ENCODE data around the gene C6orf47.

C6orf47 gene

GRCh38 chr6:31621320-31621939 is 39.1 kb downstream of the C6orf47 start:
- Histone ChIP-seq H3K4me3 (ENCODE audit: low read depth, low read length) (peak overlapping the region; percentile 94), H3K36me3 (ENCODE audit: insufficient read depth, low read length) (peaks cover 27% of the 10 kb centered on the region), H2AFZ (ENCODE audit: low read length, unreplicated experiment) (no peak overlapping the region), H3K79me2 (ENCODE audit: control insufficient read depth, insufficient read depth, low read length, unreplicated experiment) (peaks cover 52% of the 10 kb centered on the region), H3K27me3 (ENCODE audit: insufficient read depth, low read length) (no peaks in the 10 kb centered on the region), H3K27ac (ENCODE audit: low read depth, low read length) (peak overlapping the region; percentile 81), H3K4me1 (ENCODE audit: control insufficient read depth, insufficient read depth, low read length, unreplicated experiment) (peaks cover 7% of the 10 kb centered on the region)

GRCh38 chr6:31620586-31621319 is 39.8 kb downstream of the C6orf47 start, which contains the start of gene PRRC2A:
PRRC2A (plus strand) TSS chr6:31620715; CDS start chr6:31622790, 2,075 bp downstream.
- H3K4me3 ChIP-seq (ENCODE audit: low read depth, low read length): peak within 1 kb of the TSS; percentile 94
- H3K27me3 ChIP-seq (ENCODE audit: insufficient read depth, low read length): no peaks in the 10 kb centered on the region
- H3K36me3 ChIP-seq (ENCODE audit: insufficient read depth, low read length): peaks cover 21% of the 10 kb centered on the region
- peaks cover 7% of the 10 kb centered on the region for H3K4me1 ChIP-seq (ENCODE audit: control insufficient read depth, insufficient read depth, low read length, unreplicated experiment)
- peak within 1 kb of the TSS; percentile 64 for H2AFZ ChIP-seq (ENCODE audit: low read length, unreplicated experiment)
- H3K79me2 ChIP-seq (ENCODE audit: control insufficient read depth, insufficient read depth, low read length, unreplicated experiment): peaks cover 47% of the 10 kb centered on the region
- H3K27ac ChIP-seq (ENCODE audit: low read depth, low read length): peak within 1 kb of the TSS; percentile 98

- H3K79me2 ChIP-seq (ENCODE audit: control insufficient read depth, insufficient read depth, low read length, unreplicated experiment): peaks cover 40% of the 10 kb centered on the region
- H3K27me3 ChIP-seq (ENCODE audit: insufficient read depth, low read length): no peaks in the 10 kb centered on the region
- H3K36me3 ChIP-seq (ENCODE audit: insufficient read depth, low read length): peaks cover 13% of the 10 kb centered on the region
- peak overlapping the region; percentile 94 for H3K4me3 ChIP-seq (ENCODE audit: low read depth, low read length)
- peak overlapping the region; percentile 98 for H3K27ac ChIP-seq (ENCODE audit: low read depth, low read length)
- H3K4me1 ChIP-seq (ENCODE audit: control insufficient read depth, insufficient read depth, low read length, unreplicated experiment): peaks cover 7% of the 10 kb centered on the region
- peak overlapping the region; percentile 64 for H2AFZ ChIP-seq (ENCODE audit: low read length, unreplicated experiment)
Measured at GRCh38 chr6:31619805-31620585, 40.6 kb downstream of the C6orf47 start.

- Histone ChIP-seq H3K4me3 (ENCODE audit: low read depth, low read length) (no peak overlapping the region), H3K27me3 (ENCODE audit: insufficient read depth, low read length) (no peaks in the 10 kb centered on the region), H2AFZ (ENCODE audit: low read length, unreplicated experiment) (no peak overlapping the region), H3K79me2 (ENCODE audit: control insufficient read depth, insufficient read depth, low read length, unreplicated experiment) (peaks cover 12% of the 10 kb centered on the region), H3K27ac (ENCODE audit: low read depth, low read length) (no peak overlapping the region), H3K36me3 (ENCODE audit: insufficient read depth, low read length) (no peaks in the 10 kb centered on the region), H3K4me1 (ENCODE audit: control insufficient read depth, insufficient read depth, low read length, unreplicated experiment) (no peaks in the 10 kb centered on the region)
Measured at GRCh38 chr6:31617010-31617409, 43.6 kb downstream of the C6orf47 start.

GRCh38 chr6:31615748-31616147 is 44.8 kb downstream of the C6orf47 start:
- H3K4me3 ChIP-seq (ENCODE audit: low read depth, low read length): no peak overlapping the region
- H3K4me1 ChIP-seq (ENCODE audit: control insufficient read depth, insufficient read depth, low read length, unreplicated experiment): no peaks in the 10 kb centered on the region
- H3K79me2 ChIP-seq (ENCODE audit: control insufficient read depth, insufficient read depth, low read length, unreplicated experiment): no peaks in the 10 kb centered on the region
- H3K27me3 ChIP-seq (ENCODE audit: insufficient read depth, low read length): no peaks in the 10 kb centered on the region
- H3K27ac ChIP-seq (ENCODE audit: low read depth, low read length): no peak overlapping the region
- H3K36me3 ChIP-seq (ENCODE audit: insufficient read depth, low read length): no peaks in the 10 kb centered on the region
- no peak overlapping the region for H2AFZ ChIP-seq (ENCODE audit: low read length, unreplicated experiment)

GRCh38 chr6:31614684-31615578 is 45.6 kb downstream of the C6orf47 start, which contains the start of gene AIF1:
AIF1 (plus strand) TSS chr6:31615234; CDS start chr6:31615330, 96 bp downstream.
- Histone ChIP-seq H3K27me3 (ENCODE audit: insufficient read depth, low read length) (no peaks in the 10 kb centered on the region), H3K4me1 (ENCODE audit: control insufficient read depth, insufficient read depth, low read length, unreplicated experiment) (no peaks in the 10 kb centered on the region), H3K27ac (ENCODE audit: low read depth, low read length) (no peak within 1 kb of the TSS), H3K36me3 (ENCODE audit: insufficient read depth, low read length) (no peaks in the 10 kb centered on the region), H3K4me3 (ENCODE audit: low read depth, low read length) (no peak within 1 kb of the TSS), H2AFZ (ENCODE audit: low read length, unreplicated experiment) (no peak within 1 kb of the TSS), H3K79me2 (ENCODE audit: control insufficient read depth, insufficient read depth, low read length, unreplicated experiment) (no peaks in the 10 kb centered on the region)

DNA sequence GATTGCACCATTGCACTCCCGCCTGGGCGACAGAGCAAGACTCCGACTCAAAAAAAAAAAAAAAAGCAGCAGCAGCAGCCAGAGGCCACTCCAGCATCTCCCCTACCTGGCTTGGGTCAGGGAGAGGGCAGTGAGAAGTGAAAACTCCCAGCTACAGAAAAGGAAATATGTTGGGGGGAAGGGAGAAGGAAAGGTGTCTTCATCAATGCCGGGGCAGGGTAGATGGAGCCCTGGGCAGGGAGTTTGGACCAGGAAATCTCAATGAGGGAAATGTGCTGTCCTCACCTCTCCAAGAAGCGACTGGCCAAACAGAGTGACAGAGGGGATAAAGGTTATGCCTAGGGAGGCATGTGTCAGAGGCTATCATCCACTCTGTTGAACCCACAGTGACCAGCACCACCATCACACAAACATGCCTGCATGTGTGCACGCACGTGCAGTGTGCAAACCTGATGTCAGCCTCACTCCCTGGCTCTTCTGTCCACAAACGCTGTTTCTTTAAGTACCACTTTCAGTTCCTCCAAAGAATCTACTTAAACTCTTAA is 46.4 kb downstream of the C6orf47 start:
- Histone ChIP-seq H3K79me2 (ENCODE audit: control insufficient read depth, insufficient read depth, low read length, unreplicated experiment) (no peaks in the 10 kb centered on the region), H3K27ac (ENCODE audit: low read depth, low read length) (no peak overlapping the region), H3K4me1 (ENCODE audit: control insufficient read depth, insufficient read depth, low read length, unreplicated experiment) (no peaks in the 10 kb centered on the region), H2AFZ (ENCODE audit: low read length, unreplicated experiment) (no peak overlapping the region), H3K36me3 (ENCODE audit: insufficient read depth, low read length) (no peaks in the 10 kb centered on the region), H3K27me3 (ENCODE audit: insufficient read depth, low read length) (no peaks in the 10 kb centered on the region), H3K4me3 (ENCODE audit: low read depth, low read length) (no peak overlapping the region)

- no peak overlapping the region for H3K4me3 ChIP-seq (ENCODE audit: low read depth, low read length)
- no peaks in the 10 kb centered on the region for H3K4me1 ChIP-seq (ENCODE audit: control insufficient read depth, insufficient read depth, low read length, unreplicated experiment)
- H3K27ac ChIP-seq (ENCODE audit: low read depth, low read length): no peak overlapping the region
- H3K27me3 ChIP-seq (ENCODE audit: insufficient read depth, low read length): no peaks in the 10 kb centered on the region
- no peak overlapping the region for H2AFZ ChIP-seq (ENCODE audit: low read length, unreplicated experiment)
- no peaks in the 10 kb centered on the region for H3K36me3 ChIP-seq (ENCODE audit: insufficient read depth, low read length)
- H3K79me2 ChIP-seq (ENCODE audit: control insufficient read depth, insufficient read depth, low read length, unreplicated experiment): no peaks in the 10 kb centered on the region
Measured at GRCh38 chr6:31610968-31611367, 49.6 kb downstream of the C6orf47 start.

- no peaks in the 10 kb centered on the region for H3K27me3 ChIP-seq (ENCODE audit: insufficient read depth, low read length)
- H3K27ac ChIP-seq (ENCODE audit: low read depth, low read length): no peak overlapping the region
- no peaks in the 10 kb centered on the region for H3K36me3 ChIP-seq (ENCODE audit: insufficient read depth, low read length)
- H2AFZ ChIP-seq (ENCODE audit: low read length, unreplicated experiment): no peak overlapping the region
- no peaks in the 10 kb centered on the region for H3K79me2 ChIP-seq (ENCODE audit: control insufficient read depth, insufficient read depth, low read length, unreplicated experiment)
- no peaks in the 10 kb centered on the region for H3K4me1 ChIP-seq (ENCODE audit: control insufficient read depth, insufficient read depth, low read length, unreplicated experiment)
- H3K4me3 ChIP-seq (ENCODE audit: low read depth, low read length): no peak overlapping the region
Measured at GRCh38 chr6:31609519-31610406, 50.8 kb downstream of the C6orf47 start.
